MCF 10A (cell line): Measurements from ENCODE around the gene AMN1. TPM values are rescaled to one million over a fixed set of nuclear protein-coding genes. Genes with fewer than 3 reads are reported as not detected.

Experiments used
- Bru-seq: library from RNA; stranded (reverse); fragments of 400-500 nt; gene quantifications from one replicate; lab custom pipeline; 2021; lab: Mats Ljungman, UMichigan
- BruChase-seq, 2 experiments: library from RNA; stranded (reverse); fragments of 400-500 nt; gene quantifications; one replicate each; lab custom pipeline; 2021; lab: Mats Ljungman, UMichigan
- BruUV-seq: library from RNA; stranded (reverse); fragments of 400-500 nt; replicated peaks from 2 replicates; lab custom pipeline; 2021; lab: Mats Ljungman, UMichigan
- CTCF ChIA-PET: fragments of 300-600 bp; sonication (Branson Sonifier 250); formaldehyde crosslinking; extraction: SDS; loops from one replicate; lab custom pipeline; 2021; ENCODE audit warnings: antibody characterized with exemption, inconsistent platforms; lab: Yijun Ruan, JAX
- POLR2A ChIA-PET: fragments of 300-600, 350-650 bp; sonication (Branson Sonifier 250); formaldehyde crosslinking; extraction: SDS; loops from one replicate; lab custom pipeline; 2020; ENCODE audit warnings: antibody characterized with exemption, inconsistent platforms; lab: Yijun Ruan, JAX
- DNase-seq: peaks from one replicate; pipeline ENCODE4 v3.0.0-alpha.2; 2018; ENCODE audit not compliant: unreplicated experiment
- H3K27ac Mint-ChIP-seq: one replicate; pipeline ENCODE4 v1.8.0; 2022; ENCODE audit warnings: mild to moderate bottlenecking, low read depth, mixed read lengths; ENCODE audit not compliant: unreplicated experiment
- H3K27me3 Mint-ChIP-seq: one replicate; pipeline ENCODE4 v1.8.0; 2022; ENCODE audit warnings: mixed read lengths; ENCODE audit not compliant: insufficient read depth, unreplicated experiment
- H3K36me3 Mint-ChIP-seq: one replicate; pipeline ENCODE4 v1.8.0; 2022; ENCODE audit warnings: mild to moderate bottlenecking, moderate library complexity, mixed read lengths; ENCODE audit not compliant: insufficient read depth, unreplicated experiment
- H3K4me1 Mint-ChIP-seq: one replicate; pipeline ENCODE4 v1.8.0; 2022; ENCODE audit warnings: mixed read lengths; ENCODE audit not compliant: insufficient read depth, unreplicated experiment
- H3K4me3 Mint-ChIP-seq: one replicate; pipeline ENCODE4 v1.8.0; 2022; ENCODE audit warnings: mild to moderate bottlenecking, moderate library complexity, mixed read lengths; ENCODE audit not compliant: unreplicated experiment
- H3K9me3 Mint-ChIP-seq: one replicate; pipeline ENCODE4 v1.8.0; 2022; ENCODE audit warnings: mixed read lengths; ENCODE audit not compliant: unreplicated experiment
- CTCF ChIP-seq: fragments of 200-600 bp; IDR thresholded peaks from one replicate; pipeline ENCODE4 v1.8.0; 2022; ENCODE audit warnings: antibody characterized with exemption, mild to moderate bottlenecking; ENCODE audit not compliant: unreplicated experiment
- intact Hi-C: fragments of 100-400 bp; cut with micrococcal nuclease; formaldehyde crosslinking; loops from 2 replicates; pipeline ENCODE4 v1.14.1; 2022
- long read RNA-seq: library from polyadenylated mRNA; stranded (forward); transcript quantifications from one replicate; pipeline ENCODE4 v2.0.0, GENCODE V29; 2022
- total RNA-seq: library from RNA; stranded (reverse); gene quantifications from 2 replicates; pipeline ENCODE4 v1.2.3, GENCODE V29; 2022

AMN1 gene
- total RNA-seq (3.0 and 5.6 TPM in 2 replicates), Bru-seq, nascent RNA (percentile 44 among the genes with signal in this experiment), BruChase-seq, experiment 1, labeled RNA remaining after a 6-hour chase (percentile 38 among the genes with signal in this experiment), BruChase-seq, experiment 2, labeled RNA remaining after a 2-hour chase (percentile 36 among the genes with signal in this experiment)
- long read RNA-seq, transcript AMN1-201 (7 exons, 2,110 nt): major isoform, 6 of 11 reads
- long read RNA-seq, partial matches to known transcripts: 0 of 11 reads
- long read RNA-seq, other reads (novel, unspliced or antisense): 3 of 11 reads

- peak within 1 kb of the TSS; percentile 76 for H3K27ac Mint-ChIP-seq
- CTCF ChIA-PET: interaction anchor here (0.5 to 1.3 kb wide), 2 partner anchors 27 to 331 kb away, joined by 3 read pairs; no protein-coding TSS in a partner anchor
- peaks cover 14% of the 10 kb centered on the region for H3K4me1 Mint-ChIP-seq
- POLR2A ChIA-PET: interaction anchor here (0.9 to 2.2 kb wide), 8 partner anchors 11 to 407 kb away, joined by 3 to 12 read pairs (median 6); partner anchors contain the start of genes ETFBKMT and RESF1
- peaks cover 9% of the 10 kb centered on the region for H3K9me3 Mint-ChIP-seq
- no TSS peak for BruUV-seq
- intact Hi-C loops: loop anchor here (1.0 kb wide), 1 partner anchor 230 kb away; the partner anchor contains the start of gene RESF1
- no peaks in the 10 kb centered on the region for H3K27me3 Mint-ChIP-seq
- H3K4me3 Mint-ChIP-seq: peak within 1 kb of the TSS; percentile 84
- TF ChIP-seq CTCF: no peak
- H3K36me3 Mint-ChIP-seq: peaks cover 10% of the 10 kb centered on the region
- DNase-seq: peak; percentile 94
Observed at GRCh38 chr12:31728917-31729640, at the start of gene AMN1. Gene AMN1, minus strand, starts transcription at chr12:31729021. Its CDS starts 13 bp downstream, at chr12:31729008.

GRCh38 chr12:31773867-31774266 is 45.0 kb upstream of the AMN1 start:
- no peak overlapping the region for H3K4me3 Mint-ChIP-seq
- H3K4me1 Mint-ChIP-seq: no peaks in the 10 kb centered on the region
- DNase-seq: no peak
- CTCF ChIA-PET: no interaction called here
- no peak for TF ChIP-seq CTCF
- no peaks in the 10 kb centered on the region for H3K9me3 Mint-ChIP-seq
- POLR2A ChIA-PET: no interaction called here
- no TSS peak for BruUV-seq
- intact Hi-C loops: no loop called here
- no peaks in the 10 kb centered on the region for H3K27me3 Mint-ChIP-seq
- no peaks in the 10 kb centered on the region for H3K36me3 Mint-ChIP-seq
- H3K27ac Mint-ChIP-seq: no peak overlapping the region

GRCh38 chr12:31773223-31773750 is 44.5 kb upstream of the AMN1 start:
- Mint-ChIP-seq H3K4me1 (no peaks in the 10 kb centered on the region), H3K4me3 (no peak overlapping the region), H3K36me3 (no peaks in the 10 kb centered on the region), H3K27ac (no peak overlapping the region), H3K27me3 (no peaks in the 10 kb centered on the region), H3K9me3 (no peaks in the 10 kb centered on the region)
- POLR2A ChIA-PET: interaction anchor here (0.8 kb wide), 1 partner anchor 27 kb away, joined by 3 read pairs; no protein-coding TSS in a partner anchor
- CTCF ChIA-PET: no interaction called here
- no peak for DNase-seq
- intact Hi-C loops: no loop called here
- no TSS peak for BruUV-seq
- no peak for TF ChIP-seq CTCF
